ENCODE data around the gene ABHD10. TPM values are rescaled to one million over a fixed set of nuclear protein-coding genes. Genes with fewer than 3 reads are reported as not detected.

Gene ABHD10
- total RNA-seq, result 10 to 100 TPM; 15.6 to 17.1 TPM

GRCh38 chr3:111978583-111979433 lies at the start of gene ABHD10:
ABHD10 (plus strand) TSS chr3:111979026; CDS start chr3:111979062, 36 bp downstream.
- WGBS, 2 donors, result 2 to 3% methylated on average over 17 to 61 of the region's 61 CpGs
- H3K4me1 ChIP-seq, result peaks cover 29% of the 10 kb centered on the region
- peak within 1 kb of the TSS; percentile 77 to 89 (median 86) for H3K27ac ChIP-seq
- intact Hi-C loops (cut with DNase I), result no loop called here
- H3K4me3 ChIP-seq, result peak within 1 kb of the TSS; percentile 53 to 94
- DNase-seq (peak; percentile 97 to 98 (median 98)), ATAC-seq (peak; percentile 99)
- H3K36me3 ChIP-seq (replicated peaks in 1 of 2; ENCODE audit: insufficient read depth in 1 of 2, low read depth in 2 of 2), result no peaks in the 10 kb centered on the region
- H3K9me3 ChIP-seq, result no peaks in the 10 kb centered on the region
- H3K27me3 ChIP-seq, result no peaks in the 10 kb centered on the region
- peak; percentile 84 to 97 (median 96) for TF ChIP-seq POLR2A (IDR thresholded peaks at IDR 0.05)
- TF ChIP-seq, protein P1, sequence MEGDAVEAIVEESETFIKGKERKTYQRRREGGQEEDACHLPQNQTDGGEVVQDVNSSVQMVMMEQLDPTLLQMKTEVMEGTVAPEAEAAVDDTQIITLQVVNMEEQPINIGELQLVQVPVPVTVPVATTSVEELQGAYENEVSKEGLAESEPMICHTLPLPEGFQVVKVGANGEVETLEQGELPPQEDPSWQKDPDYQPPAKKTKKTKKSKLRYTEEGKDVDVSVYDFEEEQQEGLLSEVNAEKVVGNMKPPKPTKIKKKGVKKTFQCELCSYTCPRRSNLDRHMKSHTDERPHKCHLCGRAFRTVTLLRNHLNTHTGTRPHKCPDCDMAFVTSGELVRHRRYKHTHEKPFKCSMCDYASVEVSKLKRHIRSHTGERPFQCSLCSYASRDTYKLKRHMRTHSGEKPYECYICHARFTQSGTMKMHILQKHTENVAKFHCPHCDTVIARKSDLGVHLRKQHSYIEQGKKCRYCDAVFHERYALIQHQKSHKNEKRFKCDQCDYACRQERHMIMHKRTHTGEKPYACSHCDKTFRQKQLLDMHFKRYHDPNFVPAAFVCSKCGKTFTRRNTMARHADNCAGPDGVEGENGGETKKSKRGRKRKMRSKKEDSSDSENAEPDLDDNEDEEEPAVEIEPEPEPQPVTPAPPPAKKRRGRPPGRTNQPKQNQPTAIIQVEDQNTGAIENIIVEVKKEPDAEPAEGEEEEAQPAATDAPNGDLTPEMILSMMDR (IDR thresholded peaks at IDR 0.05), result no peak

- no peak overlapping the region for H3K4me3 ChIP-seq
- no peak overlapping the region for H3K27ac ChIP-seq
- 69 to 75% methylated on average over 2 of the region's 2 CpGs for WGBS, 2 donors
- H3K27me3 ChIP-seq, result no peaks in the 10 kb centered on the region
- peaks cover 11% of the 10 kb centered on the region for H3K4me1 ChIP-seq
- ATAC-seq (no peak), DNase-seq (no peak)
- no peaks in the 10 kb centered on the region for H3K9me3 ChIP-seq
- TF ChIP-seq, protein P1 (IDR thresholded peaks at IDR 0.05), result no peak
- TF ChIP-seq POLR2A (IDR thresholded peaks at IDR 0.05), result no peak
- no peaks in the 10 kb centered on the region for H3K36me3 ChIP-seq (replicated peaks in 1 of 2; ENCODE audit: insufficient read depth in 1 of 2, low read depth in 2 of 2)
- intact Hi-C loops (cut with DNase I), result no loop called here
Observed at GRCh38 chr3:111929484-111929883, 49.3 kb upstream of the ABHD10 start.

DNA sequence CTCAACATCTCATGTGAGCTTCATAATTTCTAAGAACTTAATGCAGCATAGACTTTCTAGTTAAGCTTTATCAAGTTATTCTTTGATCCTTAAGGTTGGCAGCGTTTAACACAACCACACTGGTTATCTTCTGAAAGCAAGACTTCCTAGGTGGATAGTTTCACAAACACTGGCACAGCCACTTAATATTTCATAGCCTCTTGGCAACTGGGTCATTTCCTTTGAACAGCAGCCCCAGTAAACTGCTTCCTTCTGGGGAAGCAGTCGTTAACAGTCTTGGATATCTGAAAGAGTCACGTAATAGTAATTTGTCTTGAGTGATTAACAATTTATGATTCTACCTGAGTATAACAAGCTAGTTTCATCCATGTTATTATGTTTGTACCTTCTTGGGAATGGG lies 45.9 kb upstream of the ABHD10 start:
- ATAC-seq (no peak), DNase-seq (no peak)
- WGBS, 2 donors, result 27 to 54% methylated on average over 3 of the region's 3 CpGs
- Histone ChIP-seq H3K4me1 (peaks cover 6% of the 10 kb centered on the region), H3K27me3 (no peaks in the 10 kb centered on the region), H3K4me3 (no peak overlapping the region), H3K27ac (no peak overlapping the region), H3K36me3 (replicated peaks in 1 of 2; ENCODE audit: insufficient read depth in 1 of 2, low read depth in 2 of 2) (no peaks in the 10 kb centered on the region), H3K9me3 (no peaks in the 10 kb centered on the region)
- TF ChIP-seq POLR2A (IDR thresholded peaks at IDR 0.05), result no peak
- TF ChIP-seq, protein P1 (IDR thresholded peaks at IDR 0.05), result no peak
- intact Hi-C loops (cut with DNase I), result no loop called here

DNA sequence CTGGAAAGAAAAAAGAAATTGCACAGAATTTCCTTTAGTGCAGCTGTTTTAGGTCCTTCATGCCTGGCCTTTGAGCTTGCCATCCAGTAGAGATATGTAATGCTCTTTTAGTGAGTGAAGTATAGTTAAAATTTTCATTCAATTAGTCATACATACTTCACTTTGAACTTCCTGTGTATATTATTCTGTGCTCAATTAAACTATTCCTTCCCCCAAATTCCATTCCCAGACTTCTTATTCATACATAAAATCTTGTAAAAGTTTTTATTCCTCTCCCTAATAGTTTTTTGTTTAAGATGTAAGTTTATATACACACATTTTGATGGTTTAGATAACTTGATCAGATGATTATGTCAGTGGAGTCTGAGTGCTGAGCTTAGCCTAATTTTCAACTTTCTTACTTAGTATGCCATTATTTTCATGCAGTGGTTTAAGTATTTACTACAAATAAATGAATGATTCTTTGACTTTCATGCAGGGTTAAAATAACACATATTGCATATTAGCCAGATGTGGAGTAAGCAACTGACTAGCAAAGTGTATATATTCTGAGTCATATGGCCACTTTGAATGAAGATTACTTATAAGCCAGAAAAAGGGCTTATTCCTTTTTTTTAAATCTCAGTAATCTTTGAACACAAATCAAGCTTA lies 42.5 kb upstream of the ABHD10 start:
- intact Hi-C loops (cut with DNase I), result no loop called here
- TF ChIP-seq, protein P1 (IDR thresholded peaks at IDR 0.05), result no peak
- no peak for TF ChIP-seq POLR2A (IDR thresholded peaks at IDR 0.05)
- Histone ChIP-seq H3K36me3 (replicated peaks in 1 of 2; ENCODE audit: insufficient read depth in 1 of 2, low read depth in 2 of 2) (peaks cover 0 to 6% of the 10 kb centered on the region in 2 donors), H3K27ac (no peak overlapping the region), H3K9me3 (no peaks in the 10 kb centered on the region), H3K4me1 (peaks cover 6% of the 10 kb centered on the region), H3K27me3 (no peaks in the 10 kb centered on the region), H3K4me3 (no peak overlapping the region)
- ATAC-seq (no peak), DNase-seq (no peak)
